ENCODE measurements around the gene PTOV1. TPM values are rescaled to one million over a fixed set of nuclear protein-coding genes. Genes with fewer than 3 reads are reported as not detected.

PTOV1 gene
- total RNA-seq, 1 donor from 2014 or later, result 63.7 TPM

DNA sequence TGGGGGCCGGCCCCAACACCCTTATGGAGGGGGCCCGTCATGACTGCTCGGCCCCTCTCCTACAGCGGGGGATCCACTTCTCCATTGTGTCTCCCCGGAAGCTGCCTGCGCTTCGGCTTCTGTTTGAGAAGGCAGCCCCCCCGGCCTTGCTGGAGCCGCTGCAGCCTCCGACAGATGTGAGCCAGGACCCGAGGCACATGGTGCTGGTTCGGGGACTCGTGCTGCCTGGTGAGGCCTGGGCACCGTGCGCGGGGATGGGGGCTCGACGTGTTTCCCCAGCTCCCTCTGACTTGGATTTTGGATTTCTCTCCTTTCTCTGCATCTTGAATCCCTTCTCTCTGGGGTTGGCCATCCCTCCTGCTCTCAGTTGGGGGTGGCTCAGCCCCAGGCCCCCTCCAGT, 21.2 kb upstream of the PTOV1 start:
- peaks cover 32 to 70% (median 45%) of the 10 kb centered on the region in 3 donors for H3K4me1 ChIP-seq (ENCODE audit: control insufficient read depth in 3 of 3, insufficient read depth in 3 of 3, low read length in 3 of 3)
- H3K27me3 ChIP-seq (ENCODE audit: control insufficient read depth in 3 of 3, insufficient read depth in 3 of 3, low read length in 3 of 3), result no peaks in the 10 kb centered on the region

DNA sequence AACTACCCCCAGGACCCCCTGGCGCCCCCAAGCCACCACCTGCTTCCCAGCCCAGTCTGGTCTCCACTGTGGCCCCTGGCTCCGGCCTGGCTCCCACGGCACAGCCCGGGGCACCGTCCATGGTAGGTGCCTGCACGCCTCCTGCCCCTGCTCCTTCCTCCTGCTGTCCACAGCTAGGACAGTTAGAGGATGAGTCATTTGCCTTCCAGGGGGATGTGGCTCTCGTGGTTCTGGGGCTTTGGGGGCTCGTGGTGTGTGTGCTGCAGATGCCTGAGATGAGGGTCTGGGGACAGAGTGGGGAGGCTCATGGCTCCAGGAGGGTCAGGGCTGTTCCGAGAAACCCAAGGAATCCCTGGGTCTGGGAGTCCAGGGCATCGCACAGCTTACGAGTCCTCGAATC, 20.2 kb upstream of the PTOV1 start:
- peaks cover 41 to 49% (median 46%) of the 10 kb centered on the region in 3 donors for H3K36me3 ChIP-seq (ENCODE audit: control insufficient read depth in 3 of 3, insufficient read depth in 3 of 3, low read length in 3 of 3)
- H3K27me3 ChIP-seq (ENCODE audit: control insufficient read depth in 3 of 3, insufficient read depth in 3 of 3, low read length in 3 of 3), result no peaks in the 10 kb centered on the region
- no peak overlapping the region for H3K4me3 ChIP-seq (ENCODE audit: low read length in 3 of 3)
- peaks cover 32 to 73% (median 51%) of the 10 kb centered on the region in 3 donors for H3K4me1 ChIP-seq (ENCODE audit: control insufficient read depth in 3 of 3, insufficient read depth in 3 of 3, low read length in 3 of 3)
- H3K9me3 ChIP-seq (ENCODE audit: control insufficient read depth in 3 of 3, low read length in 3 of 3), result no peaks in the 10 kb centered on the region
- H3K9ac ChIP-seq (ENCODE audit: low read depth in 1 of 3, low read length in 3 of 3), result no peak overlapping the region
- H3K27ac ChIP-seq (ENCODE audit: low read depth, low read length), result no peak overlapping the region

More for the DNA sequence above, 21.2 kb upstream of the PTOV1 start:
- Histone ChIP-seq H3K36me3 (ENCODE audit: control insufficient read depth in 3 of 3, insufficient read depth in 3 of 3, low read length in 3 of 3) (peaks cover 37 to 45% (median 41%) of the 10 kb centered on the region in 3 donors), H3K9ac (ENCODE audit: low read depth in 1 of 3, low read length in 3 of 3) (peak overlapping the region in 2 of 3 donors; percentile 33 to 50), H3K4me3 (ENCODE audit: low read length in 3 of 3) (no peak overlapping the region), H3K9me3 (ENCODE audit: control insufficient read depth in 3 of 3, low read length in 3 of 3) (no peaks in the 10 kb centered on the region), H3K27ac (ENCODE audit: low read depth, low read length) (no peak overlapping the region)

DNA sequence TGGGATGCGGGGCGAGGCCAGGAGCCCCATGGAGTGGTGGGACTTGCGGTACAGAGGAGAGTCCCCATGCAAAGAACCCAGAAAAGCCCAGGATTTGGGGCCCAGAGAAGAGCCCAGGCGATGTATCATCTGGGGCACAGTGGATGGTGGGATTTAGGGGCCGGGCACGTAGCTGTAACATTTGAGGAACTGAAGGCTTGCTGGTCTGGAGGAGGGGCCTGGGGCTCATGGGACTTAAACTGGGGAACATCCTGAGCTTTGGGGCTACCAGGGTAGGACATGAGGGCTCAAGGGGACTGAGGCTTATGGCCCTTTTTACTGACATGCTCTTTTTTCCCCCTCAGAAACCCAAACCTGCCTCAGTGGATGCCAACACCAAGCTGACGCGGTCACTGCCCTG, 19.4 kb upstream of the PTOV1 start:
- Histone ChIP-seq H3K9ac (ENCODE audit: low read depth in 1 of 3, low read length in 3 of 3) (no peak overlapping the region), H3K27ac (ENCODE audit: low read depth, low read length) (peak overlapping the region; percentile 96), H3K36me3 (ENCODE audit: control insufficient read depth in 3 of 3, insufficient read depth in 3 of 3, low read length in 3 of 3) (peaks cover 46 to 52% (median 49%) of the 10 kb centered on the region in 3 donors), H3K4me3 (ENCODE audit: low read length in 3 of 3) (no peak overlapping the region), H3K9me3 (ENCODE audit: control insufficient read depth in 3 of 3, low read length in 3 of 3) (no peaks in the 10 kb centered on the region), H3K4me1 (ENCODE audit: control insufficient read depth in 3 of 3, insufficient read depth in 3 of 3, low read length in 3 of 3) (peaks cover 29 to 68% (median 47%) of the 10 kb centered on the region in 3 donors), H3K27me3 (ENCODE audit: control insufficient read depth in 3 of 3, insufficient read depth in 3 of 3, low read length in 3 of 3) (no peaks in the 10 kb centered on the region)

GRCh38 chr19:49832556-49832955, 18.4 kb upstream of the PTOV1 start:
- Histone ChIP-seq H3K9me3 (ENCODE audit: control insufficient read depth in 3 of 3, low read length in 3 of 3) (no peaks in the 10 kb centered on the region), H3K9ac (ENCODE audit: low read depth in 1 of 3, low read length in 3 of 3) (peak overlapping the region in 1 of 3 donors; percentile 26), H3K4me3 (ENCODE audit: low read length in 3 of 3) (no peak overlapping the region), H3K4me1 (ENCODE audit: control insufficient read depth in 3 of 3, insufficient read depth in 3 of 3, low read length in 3 of 3) (peaks cover 29 to 60% (median 45%) of the 10 kb centered on the region in 3 donors), H3K27me3 (ENCODE audit: control insufficient read depth in 3 of 3, insufficient read depth in 3 of 3, low read length in 3 of 3) (no peaks in the 10 kb centered on the region), H3K36me3 (ENCODE audit: control insufficient read depth in 3 of 3, insufficient read depth in 3 of 3, low read length in 3 of 3) (peaks cover 49 to 52% (median 51%) of the 10 kb centered on the region in 3 donors), H3K27ac (ENCODE audit: low read depth, low read length) (peak overlapping the region; percentile 96)

GRCh38 chr19:49833599-49833998, 17.4 kb upstream of the PTOV1 start:
- Histone ChIP-seq H3K27me3 (ENCODE audit: control insufficient read depth in 3 of 3, insufficient read depth in 3 of 3, low read length in 3 of 3) (no peaks in the 10 kb centered on the region), H3K27ac (ENCODE audit: low read depth, low read length) (peak overlapping the region; percentile 96), H3K36me3 (ENCODE audit: control insufficient read depth in 3 of 3, insufficient read depth in 3 of 3, low read length in 3 of 3) (peaks cover 52 to 59% (median 54%) of the 10 kb centered on the region in 3 donors), H3K4me1 (ENCODE audit: control insufficient read depth in 3 of 3, insufficient read depth in 3 of 3, low read length in 3 of 3) (peaks cover 27 to 51% (median 39%) of the 10 kb centered on the region in 3 donors), H3K9ac (ENCODE audit: low read depth in 1 of 3, low read length in 3 of 3) (peak overlapping the region; percentile 60 to 86 (median 77)), H3K9me3 (ENCODE audit: control insufficient read depth in 3 of 3, low read length in 3 of 3) (no peaks in the 10 kb centered on the region), H3K4me3 (ENCODE audit: low read length in 3 of 3) (no peak overlapping the region)

GRCh38 chr19:49835562-49835961, 15.4 kb upstream of the PTOV1 start:
- Histone ChIP-seq H3K36me3 (ENCODE audit: control insufficient read depth in 3 of 3, insufficient read depth in 3 of 3, low read length in 3 of 3) (peaks cover 55 to 66% (median 59%) of the 10 kb centered on the region in 3 donors), H3K4me3 (ENCODE audit: low read length in 3 of 3) (no peak overlapping the region), H3K4me1 (ENCODE audit: control insufficient read depth in 3 of 3, insufficient read depth in 3 of 3, low read length in 3 of 3) (peaks cover 22 to 39% (median 34%) of the 10 kb centered on the region in 3 donors), H3K27ac (ENCODE audit: low read depth, low read length) (peak overlapping the region; percentile 96), H3K9me3 (ENCODE audit: control insufficient read depth in 3 of 3, low read length in 3 of 3) (no peaks in the 10 kb centered on the region), H3K9ac (ENCODE audit: low read depth in 1 of 3, low read length in 3 of 3) (peak overlapping the region in 1 of 3 donors; percentile 40), H3K27me3 (ENCODE audit: control insufficient read depth in 3 of 3, insufficient read depth in 3 of 3, low read length in 3 of 3) (no peaks in the 10 kb centered on the region)

GRCh38 chr19:49836176-49837008, 14.6 kb upstream of the PTOV1 start:
- Histone ChIP-seq H3K4me1 (ENCODE audit: control insufficient read depth in 3 of 3, insufficient read depth in 3 of 3, low read length in 3 of 3) (peaks cover 22 to 39% (median 34%) of the 10 kb centered on the region in 3 donors), H3K9me3 (ENCODE audit: control insufficient read depth in 3 of 3, low read length in 3 of 3) (no peaks in the 10 kb centered on the region), H3K36me3 (ENCODE audit: control insufficient read depth in 3 of 3, insufficient read depth in 3 of 3, low read length in 3 of 3) (peaks cover 50 to 63% (median 54%) of the 10 kb centered on the region in 3 donors), H3K4me3 (ENCODE audit: low read length in 3 of 3) (no peak overlapping the region), H3K9ac (ENCODE audit: low read depth in 1 of 3, low read length in 3 of 3) (peak overlapping the region in 1 of 3 donors; percentile 40), H3K27ac (ENCODE audit: low read depth, low read length) (no peak overlapping the region), H3K27me3 (ENCODE audit: control insufficient read depth in 3 of 3, insufficient read depth in 3 of 3, low read length in 3 of 3) (no peaks in the 10 kb centered on the region)

GRCh38 chr19:49837009-49837310, 14.0 kb upstream of the PTOV1 start:
- H3K4me3 ChIP-seq (ENCODE audit: low read length in 3 of 3), result no peak overlapping the region
- H3K27me3 ChIP-seq (ENCODE audit: control insufficient read depth in 3 of 3, insufficient read depth in 3 of 3, low read length in 3 of 3), result no peaks in the 10 kb centered on the region
- H3K27ac ChIP-seq (ENCODE audit: low read depth, low read length), result no peak overlapping the region
- no peaks in the 10 kb centered on the region for H3K9me3 ChIP-seq (ENCODE audit: control insufficient read depth in 3 of 3, low read length in 3 of 3)
- peak overlapping the region in 2 of 3 donors; percentile 8 to 44 for H3K9ac ChIP-seq (ENCODE audit: low read depth in 1 of 3, low read length in 3 of 3)
- H3K4me1 ChIP-seq (ENCODE audit: control insufficient read depth in 3 of 3, insufficient read depth in 3 of 3, low read length in 3 of 3), result peaks cover 24 to 37% (median 34%) of the 10 kb centered on the region in 3 donors
- peaks cover 45 to 58% (median 49%) of the 10 kb centered on the region in 3 donors for H3K36me3 ChIP-seq (ENCODE audit: control insufficient read depth in 3 of 3, insufficient read depth in 3 of 3, low read length in 3 of 3)

- H3K9ac ChIP-seq (ENCODE audit: low read depth in 1 of 3, low read length in 3 of 3), result peak overlapping the region in 1 of 3 donors; percentile 44
- no peaks in the 10 kb centered on the region for H3K9me3 ChIP-seq (ENCODE audit: control insufficient read depth in 3 of 3, low read length in 3 of 3)
- H3K27ac ChIP-seq (ENCODE audit: low read depth, low read length), result no peak overlapping the region
- no peak overlapping the region for H3K4me3 ChIP-seq (ENCODE audit: low read length in 3 of 3)
- H3K36me3 ChIP-seq (ENCODE audit: control insufficient read depth in 3 of 3, insufficient read depth in 3 of 3, low read length in 3 of 3), result peaks cover 43 to 54% (median 45%) of the 10 kb centered on the region in 3 donors
- no peaks in the 10 kb centered on the region for H3K27me3 ChIP-seq (ENCODE audit: control insufficient read depth in 3 of 3, insufficient read depth in 3 of 3, low read length in 3 of 3)
- peaks cover 24 to 33% (median 31%) of the 10 kb centered on the region in 3 donors for H3K4me1 ChIP-seq (ENCODE audit: control insufficient read depth in 3 of 3, insufficient read depth in 3 of 3, low read length in 3 of 3)
Measured at GRCh38 chr19:49837425-49837824, 13.5 kb upstream of the PTOV1 start.

Data from skeletal muscle tissue (tissue), 4 donors.